GM23248 (cell line): ENCODE data around the gene CHRNA4. TPM values are rescaled to one million over a fixed set of nuclear protein-coding genes. Genes with fewer than 3 reads are reported as not detected.

Experiments
- DNase-seq: peaks from one replicate; pipeline ENCODE4 v3.0.0-alpha.2; 2015
- H2AFZ ChIP-seq: fragments of 200-600 bp; sonication (generic); 2 replicates; pipeline ENCODE4 v1.6.1; 2016; ENCODE audit warnings: antibody characterized with exemption
- H3F3A ChIP-seq: fragments of 200-600 bp; sonication (generic); 2 replicates; pipeline ENCODE4 v1.6.1; 2016; ENCODE audit warnings: mild to moderate bottlenecking, antibody characterized with exemption, mixed run types; ENCODE audit not compliant: insufficient read depth
- H3K27ac ChIP-seq: fragments of 200-600 bp; sonication (generic); 2 replicates; pipeline ENCODE4 v1.5.1; 2016; ENCODE audit warnings: mild to moderate bottlenecking
- H3K27me3 ChIP-seq: fragments of 200-600 bp; sonication (generic); replicated peaks from 2 replicates; pipeline ENCODE4 v1.6.1; 2016; ENCODE audit warnings: mild to moderate bottlenecking; ENCODE audit not compliant: insufficient read depth
- H3K36me3 ChIP-seq: fragments of 200-600 bp; sonication (generic); 2 replicates; pipeline ENCODE4 v1.6.1; 2016; ENCODE audit warnings: low read depth, mild to moderate bottlenecking
- H3K4me1 ChIP-seq: fragments of 200-600 bp; sonication (generic); 2 replicates; pipeline ENCODE4 v1.6.1; 2016; ENCODE audit warnings: mild to moderate bottlenecking; ENCODE audit not compliant: insufficient read depth
- H3K4me2 ChIP-seq: fragments of 200-600 bp; sonication (generic); one replicate; pipeline ENCODE4 v1.6.1; 2016; ENCODE audit warnings: mild to moderate bottlenecking; ENCODE audit not compliant: unreplicated experiment
- H3K4me3 ChIP-seq: fragments of 200-600 bp; sonication (generic); 2 replicates; pipeline ENCODE4 v1.5.1; 2016; ENCODE audit warnings: mild to moderate bottlenecking
- H3K79me2 ChIP-seq: fragments of 200-600 bp; sonication (generic); 2 replicates; pipeline ENCODE4 v1.6.1; 2016; ENCODE audit warnings: mild to moderate bottlenecking; ENCODE audit not compliant: insufficient read depth
- H3K9ac ChIP-seq: fragments of 200-600 bp; sonication (generic); 2 replicates; pipeline ENCODE4 v1.6.1; 2016; ENCODE audit warnings: mild to moderate bottlenecking
- H3K9me2 ChIP-seq: fragments of 200-600 bp; sonication (generic); 2 replicates; pipeline ENCODE4 v1.6.1; 2016; ENCODE audit warnings: mixed run types, mild to moderate bottlenecking, moderate library complexity; ENCODE audit not compliant: insufficient read depth
- H3K9me3 ChIP-seq: fragments of 200-600 bp; sonication (generic); one replicate; pipeline ENCODE4 v1.6.1; 2017; ENCODE audit warnings: low read depth
- H4K20me1 ChIP-seq: fragments of 200-600 bp; sonication (generic); 2 replicates; pipeline ENCODE4 v1.6.0; 2016; ENCODE audit not compliant: insufficient read depth
- EZH2 ChIP-seq: fragments of 200-600 bp; sonication (generic); IDR thresholded peaks from 2 replicates; pipeline ENCODE4 v1.6.1; 2018; ENCODE audit warnings: antibody characterized with exemption, mild to moderate bottlenecking; ENCODE audit not compliant: insufficient read depth, poor library complexity, severe bottlenecking
- EZH2phosphoT487 ChIP-seq: fragments of 200-600 bp; sonication (generic); IDR thresholded peaks from 2 replicates; pipeline ENCODE4 v1.6.1; 2018; ENCODE audit warnings: antibody characterized with exemption, moderate library complexity, mild to moderate bottlenecking, low read depth; ENCODE audit not compliant: insufficient read depth
- WGBS, 2 experiments: methylation state at CpG; one replicate each; pipeline ENCODE4 v1.1.6; 2015 to 2017; ENCODE audit warnings: low lambda C conversion rate in 2 of 2, low coverage in 1 of 2; ENCODE audit errors: missing lambda C conversion rate in 2 of 2; 5-methylcytosine and 5-hydroxymethylcytosine counted together
- in situ Hi-C: fragments of 300-500 bp; cut with MboI; formaldehyde crosslinking; loops from 2 replicates; pipeline ENCODE4 v1.15.0; 2020
- polyA plus RNA-seq: library from polyadenylated mRNA; unstranded; fragments of >200 nt; fragmentation: Nextera tagmentation; extraction: Ambion mirVana; gene quantifications from 2 replicates; pipeline ENCODE4 v1.2.1, GENCODE V29; 2016
- total RNA-seq: library from RNA; depleted of rRNA; stranded (reverse); fragments of >200 nt; shearing (Covaris generic); gene quantifications from 2 replicates; pipeline ENCODE4 v1.2.3, GENCODE V29; 2014

CHRNA4 gene
- total and polyA plus RNA-seq, 2 experiments from 2014 or later, result not detected

- in situ Hi-C loops, result no loop called here
- Histone ChIP-seq H3K4me3 (no peak overlapping the region), H3K27ac (no peak overlapping the region), H3K27me3 (peaks cover 6% of the 10 kb centered on the region; the same call in 1 of the 2 replicates), H2AFZ (no peak overlapping the region), H3F3A (no peaks in the 10 kb centered on the region), H3K4me1 (no peaks in the 10 kb centered on the region), H3K4me2 (no peak overlapping the region), H3K79me2 (no peaks in the 10 kb centered on the region), H4K20me1 (no peaks in the 10 kb centered on the region), H3K9ac (no peak overlapping the region), H3K9me3 (no peaks in the 10 kb centered on the region), H3K36me3 (no peaks in the 10 kb centered on the region), H3K9me2 (no peaks in the 10 kb centered on the region)
- no peak for TF ChIP-seq EZH2phosphoT487
- no peak for TF ChIP-seq EZH2
- no peak for DNase-seq
- WGBS, 2 experiments, result 54 to 64% methylated on average over 21 to 29 of the region's 29 CpGs
Observed at GRCh38 chr20:63401384-63402110, 40.4 kb upstream of the CHRNA4 start.

- WGBS, 2 experiments, result 65 to 75% methylated on average over 26 to 39 of the region's 44 CpGs
- no peak for TF ChIP-seq EZH2phosphoT487
- TF ChIP-seq EZH2, result no peak
- Histone ChIP-seq H3K4me3 (no peak overlapping the region), H3F3A (no peaks in the 10 kb centered on the region), H3K4me2 (no peak overlapping the region), H3K9me3 (no peaks in the 10 kb centered on the region), H3K79me2 (no peaks in the 10 kb centered on the region), H2AFZ (no peak overlapping the region), H3K27me3 (peaks cover 14% of the 10 kb centered on the region; the same call in 1 of the 2 replicates), H4K20me1 (no peaks in the 10 kb centered on the region), H3K4me1 (no peaks in the 10 kb centered on the region), H3K9ac (no peak overlapping the region), H3K36me3 (no peaks in the 10 kb centered on the region), H3K9me2 (no peaks in the 10 kb centered on the region), H3K27ac (no peak overlapping the region)
- in situ Hi-C loops, result no loop called here
- DNase-seq, result no peak
Observed at GRCh38 chr20:63400486-63401210, 39.5 kb upstream of the CHRNA4 start.

- Histone ChIP-seq H3K4me3 (no peak overlapping the region), H3F3A (no peaks in the 10 kb centered on the region), H2AFZ (no peak overlapping the region), H3K9ac (no peak overlapping the region), H3K4me2 (no peak overlapping the region), H3K4me1 (no peaks in the 10 kb centered on the region), H3K27me3 (peaks cover 14% of the 10 kb centered on the region; the same call in 1 of the 2 replicates), H3K36me3 (no peaks in the 10 kb centered on the region), H3K27ac (no peak overlapping the region), H4K20me1 (no peaks in the 10 kb centered on the region), H3K9me3 (no peaks in the 10 kb centered on the region), H3K79me2 (no peaks in the 10 kb centered on the region), H3K9me2 (no peaks in the 10 kb centered on the region)
- TF ChIP-seq EZH2phosphoT487, result no peak
- TF ChIP-seq EZH2, result no peak
- in situ Hi-C loops, result no loop called here
- DNase-seq, result no peak
- WGBS, 2 experiments, result 70 to 73% methylated on average over 22 to 41 of the region's 41 CpGs
Observed at GRCh38 chr20:63399596-63400375, 38.6 kb upstream of the CHRNA4 start.

GRCh38 chr20:63398744-63399514 is 37.8 kb upstream of the CHRNA4 start:
- H3K9ac ChIP-seq, result no peak overlapping the region
- H4K20me1 ChIP-seq, result no peaks in the 10 kb centered on the region
- H3K36me3 ChIP-seq, result no peaks in the 10 kb centered on the region
- no peak for TF ChIP-seq EZH2phosphoT487
- no peak for TF ChIP-seq EZH2
- no peaks in the 10 kb centered on the region for H3K9me2 ChIP-seq
- in situ Hi-C loops, result no loop called here
- no peak overlapping the region for H2AFZ ChIP-seq
- no peaks in the 10 kb centered on the region for H3F3A ChIP-seq
- no peak overlapping the region for H3K4me3 ChIP-seq
- no peaks in the 10 kb centered on the region for H3K4me1 ChIP-seq
- no peaks in the 10 kb centered on the region for H3K9me3 ChIP-seq
- WGBS, 2 experiments, result 53 to 60% methylated on average over 22 to 26 of the region's 27 CpGs
- no peaks in the 10 kb centered on the region for H3K79me2 ChIP-seq
- H3K27me3 ChIP-seq, result peaks cover 18% of the 10 kb centered on the region; the same call in 1 of the 2 replicates
- H3K27ac ChIP-seq, result no peak overlapping the region
- H3K4me2 ChIP-seq, result no peak overlapping the region
- no peak for DNase-seq
